ENCODE results near the gene CPS1. TPM values are rescaled to one million over a fixed set of nuclear protein-coding genes. Genes with fewer than 3 reads are reported as not detected.

Gene CPS1
- total RNA-seq, 1 experiment from 2014 or later, result 9.0 TPM

DNA sequence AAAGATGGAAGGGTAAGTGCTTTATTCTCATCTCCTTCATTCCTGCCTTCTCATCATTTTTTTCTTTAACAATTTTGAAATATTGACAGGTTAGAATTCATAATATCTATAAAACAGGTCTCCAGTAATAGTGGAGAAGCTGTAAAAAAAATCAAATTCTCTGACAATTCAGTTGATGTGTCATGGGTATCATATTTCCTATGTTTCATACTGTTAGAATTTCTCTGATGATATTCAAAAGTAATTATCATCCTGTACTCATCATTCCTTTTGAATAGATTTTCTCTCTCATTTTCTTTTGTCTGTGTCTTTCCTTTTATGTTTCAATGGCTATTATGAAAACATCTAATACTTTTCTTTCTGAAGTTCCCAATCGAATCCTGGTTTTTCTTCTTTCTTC is 97.7 kb downstream of the CPS1 start (continued):
- no peak for TF ChIP-seq STAT6 (CRISPR knock-in tag; conservative IDR thresholded peaks at IDR 0.05; ENCODE audit: low read depth)

DNA sequence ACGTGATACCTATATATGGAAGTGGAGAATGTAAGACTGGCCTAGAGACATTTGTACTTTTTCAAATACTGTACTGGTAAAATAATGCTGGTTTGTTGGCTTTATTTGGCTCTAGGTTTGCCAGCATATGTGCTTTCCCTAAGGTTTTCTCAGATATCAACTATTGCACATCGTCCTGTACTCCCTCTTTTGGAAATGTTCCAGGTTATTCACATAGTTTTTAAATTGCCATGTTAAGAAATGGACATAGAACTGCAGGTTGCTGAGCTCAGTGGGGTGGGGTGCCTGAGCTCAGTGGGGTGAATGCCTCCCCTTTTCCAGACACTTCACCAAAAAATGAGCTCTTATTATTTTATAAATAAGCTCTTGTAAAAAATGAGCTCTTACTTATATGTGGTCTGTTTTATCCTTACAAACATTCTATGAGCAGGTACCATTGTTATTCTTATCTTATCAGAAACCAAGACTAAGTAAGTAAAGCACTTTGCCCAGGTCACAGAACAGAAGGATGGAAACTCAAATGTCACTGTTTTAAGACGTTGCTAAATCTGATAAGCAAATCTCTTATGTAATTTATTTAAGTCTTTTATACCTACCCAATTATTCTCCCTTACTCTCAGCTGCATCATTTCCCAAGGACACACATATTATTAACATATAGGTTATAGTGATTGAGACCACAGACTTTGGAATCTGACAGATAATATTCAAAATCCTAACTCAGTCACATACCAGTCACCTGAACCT is 99.0 kb downstream of the CPS1 start:
- TF ChIP-seq TEAD4 (CRISPR knock-in tag; IDR thresholded peaks at IDR 0.05), result no peak
- TF ChIP-seq GABPB1 (CRISPR knock-in tag; IDR thresholded peaks at IDR 0.05), result no peak
- no peak for TF ChIP-seq STAT6 (CRISPR knock-in tag; conservative IDR thresholded peaks at IDR 0.05; ENCODE audit: low read depth)
- no peak for TF ChIP-seq MAX (CRISPR knock-in tag; IDR thresholded peaks at IDR 0.05)
- TF ChIP-seq MLX (CRISPR knock-in tag; IDR thresholded peaks at IDR 0.05), result no peak
- no peak for TF ChIP-seq GTF2I (CRISPR knock-in tag; conservative IDR thresholded peaks at IDR 0.05)
- TF ChIP-seq PREB (CRISPR knock-in tag; IDR thresholded peaks at IDR 0.05; ENCODE audit: borderline replicate concordance), result no peak
- TF ChIP-seq, protein P1, sequence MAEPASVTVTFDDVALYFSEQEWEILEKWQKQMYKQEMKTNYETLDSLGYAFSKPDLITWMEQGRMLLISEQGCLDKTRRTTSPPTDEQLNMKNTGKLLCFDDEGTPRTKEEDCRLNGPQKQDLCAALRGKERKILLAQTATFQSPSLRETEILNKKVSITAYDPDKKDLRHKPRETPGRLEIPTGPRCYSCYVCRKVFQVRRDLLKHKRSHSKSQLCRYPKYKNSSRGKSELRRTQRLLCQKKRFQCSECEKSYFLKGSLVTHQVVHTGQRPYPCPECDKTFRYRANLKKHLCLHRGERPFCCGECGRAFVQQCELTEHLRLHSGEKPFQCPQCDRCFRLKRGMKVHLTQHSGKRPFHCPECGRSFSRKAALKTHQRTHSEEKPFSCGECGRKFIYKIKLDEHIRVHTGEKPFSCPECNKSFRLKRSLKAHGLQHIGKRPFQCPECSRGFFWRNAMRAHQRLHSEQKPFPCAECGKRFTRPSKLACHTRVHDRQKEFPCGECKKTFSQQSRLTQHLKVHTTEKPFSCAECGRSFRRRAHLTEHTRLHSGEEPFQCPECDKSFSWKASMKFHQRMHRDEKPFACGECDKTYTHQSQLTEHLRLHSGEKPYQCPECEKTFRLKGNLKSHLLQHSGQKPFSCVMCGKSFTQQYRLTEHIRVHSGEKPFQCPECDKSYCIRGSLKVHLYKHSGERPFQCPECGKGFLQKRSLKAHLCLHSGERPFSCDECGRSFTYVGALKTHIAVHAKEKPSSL (CRISPR knock-in tag; conservative IDR thresholded peaks at IDR 0.05), result no peak
- no peak for TF ChIP-seq SMAD3 (CRISPR knock-in tag; IDR thresholded peaks at IDR 0.05; ENCODE audit: borderline replicate concordance)
- TF ChIP-seq NFE2L1 (CRISPR knock-in tag; IDR thresholded peaks at IDR 0.05), result no peak
- no peak for TF ChIP-seq ELF4 (CRISPR knock-in tag; IDR thresholded peaks at IDR 0.05; ENCODE audit: low read depth)
- TF ChIP-seq E2F5 (CRISPR knock-in tag; IDR thresholded peaks at IDR 0.05), result no peak
- no peak for TF ChIP-seq CREM (CRISPR knock-in tag; IDR thresholded peaks at IDR 0.05)
- TF ChIP-seq ATF1 (CRISPR knock-in tag; IDR thresholded peaks at IDR 0.05), result no peak

More for the DNA sequence above, 99.0 kb downstream of the CPS1 start:
- Mint-ChIP-seq H3K4me1 (no peaks in the 10 kb centered on the region), H3K27ac (no peak overlapping the region), H3K9me3 (peaks cover 7% of the 10 kb centered on the region), H3K4me3 (no peak overlapping the region), H3K27me3 (ENCODE audit: low read depth) (no peaks in the 10 kb centered on the region), H3K36me3 (peaks cover 7% of the 10 kb centered on the region)
- DNase-seq (ENCODE audit: low spot score) (no peak), ATAC-seq (no peak)
- POLR2A ChIA-PET, result no interaction called here
- CTCF ChIA-PET, result interaction anchor here (1.0 to 1.4 kb wide), 2 partner anchors 10 to 152 kb away, joined by 3 to 6 read pairs; no protein-coding TSS in a partner anchor
